Activated CD4-positive, alpha-beta T cell treated with anti-CD3 and anti-CD28 coated beads for 1 hour (primary cell): Measurements from ENCODE around the gene ZIC2.

Experiments used
- DNase-seq: peaks from one replicate; pipeline ENCODE4 v3.0.0-alpha.2; 2020

ZIC2 gene

GRCh38 chr13:99960663-99961311 lies 20.8 kb upstream of the ZIC2 start:
- DNase-seq = no peak

GRCh38 chr13:99961636-99962035 lies 19.9 kb upstream of the ZIC2 start:
- DNase-seq = no peak

GRCh38 chr13:99962242-99962641 lies 19.3 kb upstream of the ZIC2 start:
- DNase-seq = no peak

GRCh38 chr13:99963816-99964339 lies 17.7 kb upstream of the ZIC2 start:
- no peak for DNase-seq

- no peak for DNase-seq
Measured at GRCh38 chr13:99965329-99966000, 16.1 kb upstream of the ZIC2 start.

GRCh38 chr13:99966064-99966805 lies 15.3 kb upstream of the ZIC2 start:
- no peak for DNase-seq

GRCh38 chr13:99967498-99967868 lies 14.1 kb upstream of the ZIC2 start:
- DNase-seq = no peak

GRCh38 chr13:99967869-99968520 lies 13.6 kb upstream of the ZIC2 start:
- DNase-seq = no peak

GRCh38 chr13:99968521-99969452 lies 12.8 kb upstream of the ZIC2 start:
- no peak for DNase-seq

- no peak for DNase-seq
Measured at GRCh38 chr13:99969453-99969918, 12.1 kb upstream of the ZIC2 start.

GRCh38 chr13:99969919-99970650 lies 11.5 kb upstream of the ZIC2 start:
- no peak for DNase-seq

GRCh38 chr13:99970651-99971575 lies 10.7 kb upstream of the ZIC2 start:
- DNase-seq = no peak

- DNase-seq = no peak
Measured at GRCh38 chr13:99971576-99972189, 9.9 kb upstream of the ZIC2 start, which contains the start of gene ZIC5. TSS of gene ZIC5 (minus strand) at chr13:99971767. CDS start at chr13:99971603, 164 bp downstream.

- no peak for DNase-seq
Measured at GRCh38 chr13:99972190-99972731, 9.3 kb upstream of the ZIC2 start.

GRCh38 chr13:99973163-99973807 lies 8.3 kb upstream of the ZIC2 start:
- DNase-seq = no peak

GRCh38 chr13:99973808-99974185 lies 7.8 kb upstream of the ZIC2 start:
- DNase-seq = no peak

GRCh38 chr13:99974296-99974938 lies 7.2 kb upstream of the ZIC2 start:
- DNase-seq = no peak

- DNase-seq = no peak
Measured at GRCh38 chr13:99974939-99975561, 6.5 kb upstream of the ZIC2 start.
